GM18861 (cell line): ENCODE results near the gene ACSM5.
"Not testable (repeated sequence)": the region's sequence is repeated elsewhere in the genome, so short reads cannot be mapped to it uniquely, and the experiment has no call there.

Experiments
- ATAC-seq: cut with Tn5 transposase; IDR thresholded peaks from one replicate; pipeline ENCODE4 v1.9.1; 2021; ENCODE audit not compliant: unreplicated experiment

The ACSM5 gene

GRCh38 chr16:20441859-20442258 is 32.5 kb downstream of the ACSM5 start:
- not testable (repeated sequence) for ATAC-seq

- not testable (repeated sequence) for ATAC-seq
These were observed 37.5 kb downstream of the ACSM5 start for GRCh38 chr16:20446652-20447393.

GRCh38 chr16:20451364-20451763 is 42.0 kb downstream of the ACSM5 start, which contains the start of gene ACSM2A:
ACSM2A (plus strand) TSS chr16:20451521; CDS start chr16:20460115, 8,594 bp downstream.
- ATAC-seq, result not testable (repeated sequence)

GRCh38 chr16:20453633-20454032 is 44.3 kb downstream of the ACSM5 start:
- ATAC-seq, result not testable (repeated sequence)

GRCh38 chr16:20459227-20459626 is 49.9 kb downstream of the ACSM5 start:
- ATAC-seq, result not testable (repeated sequence)

- not testable (repeated sequence) for ATAC-seq
These were observed 51.0 kb downstream of the ACSM5 start for GRCh38 chr16:20460313-20460712.

GRCh38 chr16:20468954-20469353 is 59.6 kb downstream of the ACSM5 start:
- not testable (repeated sequence) for ATAC-seq

- not testable (repeated sequence) for ATAC-seq
These were observed 60.6 kb downstream of the ACSM5 start for GRCh38 chr16:20469930-20470329.

- not testable (repeated sequence) for ATAC-seq
These were observed 61.4 kb downstream of the ACSM5 start for GRCh38 chr16:20470732-20471131.

GRCh38 chr16:20477188-20477744 is 67.9 kb downstream of the ACSM5 start:
- not testable (repeated sequence) for ATAC-seq

- not testable (repeated sequence) for ATAC-seq
These were observed 74.7 kb downstream of the ACSM5 start for GRCh38 chr16:20483989-20484388.

GRCh38 chr16:20484726-20485125 is 75.4 kb downstream of the ACSM5 start:
- ATAC-seq, result no peak

GRCh38 chr16:20485408-20485807 is 76.1 kb downstream of the ACSM5 start:
- ATAC-seq, result no peak
